ENCODE data around the gene SLC35E4.

Gene SLC35E4

DNA sequence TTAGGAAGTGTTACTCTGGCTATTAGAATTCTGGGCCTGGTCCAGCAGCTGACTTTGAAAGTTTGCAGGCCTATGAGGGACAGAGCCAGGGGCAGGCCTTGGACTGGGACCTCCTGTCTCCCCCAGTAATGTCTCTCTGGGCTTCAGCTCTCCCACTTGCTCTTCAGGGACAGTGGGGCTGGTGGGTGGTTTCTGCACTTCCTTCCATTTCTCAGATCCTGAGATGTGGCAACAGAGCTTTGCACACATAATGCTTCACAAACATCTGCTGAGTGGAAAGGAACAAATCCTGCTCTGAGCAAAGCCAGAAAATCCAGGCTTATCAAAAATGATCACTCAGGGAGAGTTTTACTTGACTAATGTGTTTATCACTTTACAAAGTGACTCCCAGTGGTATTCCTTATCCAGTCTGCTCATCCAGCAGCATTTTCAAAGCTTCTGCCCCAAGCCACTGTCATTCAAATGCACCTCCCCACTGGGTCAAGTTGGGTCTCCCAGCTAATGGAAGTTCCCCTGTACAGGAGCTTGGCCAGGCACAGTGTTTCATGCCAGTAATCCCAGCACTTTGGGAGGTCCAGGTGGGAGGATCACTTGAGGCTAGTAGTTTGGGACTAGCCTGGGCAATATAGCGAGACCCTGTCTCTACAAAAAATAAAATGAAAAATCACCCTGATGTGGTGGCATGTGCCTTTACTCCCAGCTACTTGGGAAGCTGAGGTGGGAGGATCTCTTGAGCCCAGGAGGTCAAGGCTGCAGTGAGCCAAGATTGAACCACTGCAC lies 45.6 kb downstream of the SLC35E4 start:
- H3K4me3 ChIP-seq (ENCODE audit: low read length): no peak overlapping the region
- TF ChIP-seq, protein P1, sequence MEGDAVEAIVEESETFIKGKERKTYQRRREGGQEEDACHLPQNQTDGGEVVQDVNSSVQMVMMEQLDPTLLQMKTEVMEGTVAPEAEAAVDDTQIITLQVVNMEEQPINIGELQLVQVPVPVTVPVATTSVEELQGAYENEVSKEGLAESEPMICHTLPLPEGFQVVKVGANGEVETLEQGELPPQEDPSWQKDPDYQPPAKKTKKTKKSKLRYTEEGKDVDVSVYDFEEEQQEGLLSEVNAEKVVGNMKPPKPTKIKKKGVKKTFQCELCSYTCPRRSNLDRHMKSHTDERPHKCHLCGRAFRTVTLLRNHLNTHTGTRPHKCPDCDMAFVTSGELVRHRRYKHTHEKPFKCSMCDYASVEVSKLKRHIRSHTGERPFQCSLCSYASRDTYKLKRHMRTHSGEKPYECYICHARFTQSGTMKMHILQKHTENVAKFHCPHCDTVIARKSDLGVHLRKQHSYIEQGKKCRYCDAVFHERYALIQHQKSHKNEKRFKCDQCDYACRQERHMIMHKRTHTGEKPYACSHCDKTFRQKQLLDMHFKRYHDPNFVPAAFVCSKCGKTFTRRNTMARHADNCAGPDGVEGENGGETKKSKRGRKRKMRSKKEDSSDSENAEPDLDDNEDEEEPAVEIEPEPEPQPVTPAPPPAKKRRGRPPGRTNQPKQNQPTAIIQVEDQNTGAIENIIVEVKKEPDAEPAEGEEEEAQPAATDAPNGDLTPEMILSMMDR (conservative IDR thresholded peaks at IDR 0.05; ENCODE audit: low read depth, low read length): no peak
- no peak for DNase-seq (ENCODE audit: low read depth)

DNA sequence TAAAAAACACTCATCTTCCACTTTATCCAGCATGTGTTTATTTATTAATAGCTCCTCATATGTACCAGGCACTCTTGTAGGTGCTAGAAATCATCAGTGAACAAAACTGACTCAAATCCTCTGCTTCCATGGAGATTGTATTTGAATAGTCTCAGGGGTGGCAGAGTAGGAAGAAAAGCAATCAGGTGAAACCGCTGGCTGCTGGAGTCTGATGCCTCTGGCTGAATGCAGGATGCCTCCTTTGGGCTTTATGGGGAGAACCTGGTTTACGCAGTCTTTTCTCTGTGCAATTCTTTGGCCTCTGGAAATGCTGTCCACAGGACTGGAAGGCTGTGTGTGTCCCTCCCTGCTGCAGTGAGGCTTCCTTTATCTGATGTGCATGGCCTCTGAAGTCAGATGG lies 46.2 kb downstream of the SLC35E4 start:
- H3K4me3 ChIP-seq (ENCODE audit: low read length): no peak overlapping the region
- DNase-seq (ENCODE audit: low read depth): no peak
- TF ChIP-seq, protein P1 (conservative IDR thresholded peaks at IDR 0.05; ENCODE audit: low read depth, low read length): no peak

DNA sequence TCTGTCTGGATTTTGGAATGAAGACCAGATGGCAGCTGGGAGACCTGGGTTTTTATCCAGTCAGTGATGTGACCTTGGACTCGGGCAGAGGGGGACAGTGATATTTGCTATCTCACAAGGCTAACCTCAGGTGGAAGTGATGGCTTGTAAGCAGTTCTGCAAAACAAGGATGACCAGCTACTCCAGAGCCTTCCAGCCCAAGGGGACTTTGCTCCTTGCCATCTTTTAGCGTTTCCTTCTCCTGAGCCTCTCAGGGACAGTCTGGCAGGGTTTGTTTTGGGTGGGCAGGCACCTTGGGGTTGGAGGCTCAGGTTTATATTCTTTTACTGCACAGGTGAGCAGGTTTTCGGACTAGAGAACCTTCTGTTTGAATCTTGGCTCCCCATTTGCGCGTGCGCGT lies 49.6 kb downstream of the SLC35E4 start:
- TF ChIP-seq, protein P1 (conservative IDR thresholded peaks at IDR 0.05; ENCODE audit: low read depth, low read length): no peak
- H3K4me3 ChIP-seq (ENCODE audit: low read length): no peak overlapping the region
- DNase-seq (ENCODE audit: low read depth): no peak

DNA sequence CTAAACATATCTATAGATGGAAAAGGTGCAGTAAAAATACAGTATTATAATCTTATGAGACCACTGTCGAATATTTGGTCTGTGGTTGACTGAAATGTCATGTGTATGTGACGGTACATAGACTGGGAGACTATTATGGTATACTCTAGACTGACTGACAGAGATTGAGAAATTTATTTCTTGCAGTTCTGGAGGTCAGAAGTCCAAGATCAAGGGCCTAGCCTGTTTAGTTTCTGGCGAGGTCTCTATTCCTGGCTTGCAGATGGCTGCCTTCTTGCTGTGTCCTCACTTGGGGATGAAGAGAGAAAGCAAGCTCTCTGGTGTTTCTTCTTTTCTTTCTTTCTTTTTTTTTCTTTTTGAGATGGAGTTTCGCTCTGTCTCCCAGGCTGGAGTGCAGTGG lies 51.8 kb downstream of the SLC35E4 start:
- no peak overlapping the region for H3K4me3 ChIP-seq (ENCODE audit: low read length)
- DNase-seq (ENCODE audit: low read depth): no peak
- TF ChIP-seq, protein P1 (conservative IDR thresholded peaks at IDR 0.05; ENCODE audit: low read depth, low read length): no peak

DNA sequence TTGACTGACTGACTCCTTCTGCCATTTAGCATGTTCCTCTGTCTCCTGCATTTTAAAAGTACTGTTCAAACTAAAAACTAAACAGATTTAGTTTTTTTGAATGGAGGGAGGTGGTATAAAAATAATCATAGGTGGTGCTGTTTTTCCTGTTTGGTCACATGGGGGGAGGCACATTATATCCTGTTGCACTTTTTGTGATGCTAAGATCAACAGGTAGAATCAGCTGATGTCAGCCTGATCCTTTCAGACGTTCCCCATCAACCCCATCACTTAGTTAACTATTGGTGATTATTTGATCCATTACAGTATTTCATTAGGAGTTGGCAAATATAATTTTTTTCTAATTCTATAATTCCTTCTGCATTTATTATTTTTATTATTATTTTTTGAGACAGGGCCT lies 54.0 kb downstream of the SLC35E4 start:
- no peak overlapping the region for H3K4me3 ChIP-seq (ENCODE audit: low read length)
- TF ChIP-seq, protein P1 (conservative IDR thresholded peaks at IDR 0.05; ENCODE audit: low read depth, low read length): no peak
- DNase-seq (ENCODE audit: low read depth): no peak

DNA sequence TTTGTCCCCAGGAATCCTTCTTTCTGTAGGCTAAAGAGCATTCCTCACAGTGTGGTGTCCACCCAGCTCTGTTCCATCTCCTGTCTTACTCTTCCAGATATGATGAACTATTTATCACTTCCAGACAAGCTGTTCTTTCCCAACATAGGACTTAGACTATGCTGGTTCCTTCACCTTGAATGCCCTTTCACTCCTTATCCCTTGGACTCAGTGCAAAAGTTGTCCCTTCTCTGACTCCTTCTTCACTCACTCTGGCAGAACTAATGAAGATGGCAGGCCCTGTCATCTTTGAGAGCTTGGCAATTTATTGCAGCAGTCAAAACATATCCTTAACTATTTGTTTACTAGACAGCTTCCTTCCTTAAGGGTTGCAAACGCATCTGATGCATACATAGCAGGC lies 55.6 kb downstream of the SLC35E4 start:
- TF ChIP-seq, protein P1 (conservative IDR thresholded peaks at IDR 0.05; ENCODE audit: low read depth, low read length): no peak
- H3K4me3 ChIP-seq (ENCODE audit: low read length): no peak overlapping the region
- DNase-seq (ENCODE audit: low read depth): no peak

DNA sequence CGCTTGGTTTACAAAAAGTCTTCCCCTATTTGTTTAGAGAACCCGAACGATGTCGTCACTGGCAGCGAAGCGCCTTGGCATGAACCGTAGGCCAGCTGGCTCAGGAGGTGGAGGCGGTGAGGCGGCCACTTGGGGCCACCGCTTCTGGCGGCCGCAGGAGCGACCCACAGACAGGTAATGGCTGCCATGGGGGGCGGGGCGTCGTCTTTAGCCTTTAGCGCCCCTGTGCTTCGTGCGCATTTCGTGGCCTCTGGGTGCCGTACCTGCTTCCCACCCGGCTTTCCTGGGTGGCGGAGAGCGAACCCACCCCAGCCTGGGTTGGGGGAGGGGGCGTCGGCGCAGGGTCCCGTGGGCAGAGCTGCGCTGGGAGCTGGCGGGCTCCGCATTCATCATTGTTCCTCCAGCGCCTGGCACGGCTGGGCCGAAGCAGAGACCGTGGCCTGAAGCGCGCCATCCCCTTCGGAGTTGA lies 58.6 kb downstream of the SLC35E4 start:
- H3K4me3 ChIP-seq (ENCODE audit: low read length): peak overlapping the region; percentile 64
- TF ChIP-seq, protein P1 (conservative IDR thresholded peaks at IDR 0.05; ENCODE audit: low read depth, low read length): no peak
- DNase-seq (ENCODE audit: low read depth): peak; percentile 18
